GM21737 (cell line): ENCODE measurements around the gene FAM181A.

Experiments used
- ATAC-seq: cut with Tn5 transposase; IDR thresholded peaks from one replicate; pipeline ENCODE4 v1.9.1; 2021; ENCODE audit warnings: mild to moderate bottlenecking, moderate library complexity; ENCODE audit not compliant: unreplicated experiment

FAM181A gene

GRCh38 chr14:93903342-93904184 lies 23.6 kb upstream of the FAM181A start:
- ATAC-seq = no peak

- ATAC-seq = no peak
These were observed 21.5 kb upstream of the FAM181A start for GRCh38 chr14:93905623-93906022.

- ATAC-seq = peak; percentile 72
These were observed 20.5 kb upstream of the FAM181A start for GRCh38 chr14:93906341-93907329.

GRCh38 chr14:93909429-93910128 lies 17.6 kb upstream of the FAM181A start:
- no peak for ATAC-seq

GRCh38 chr14:93911975-93912615 lies 15.0 kb upstream of the FAM181A start:
- ATAC-seq = no peak

- no peak for ATAC-seq
These were observed 14.4 kb upstream of the FAM181A start for GRCh38 chr14:93912782-93913181.

- no peak for ATAC-seq
These were observed 12.9 kb upstream of the FAM181A start for GRCh38 chr14:93914278-93914677.

GRCh38 chr14:93915070-93915705 lies 12.0 kb upstream of the FAM181A start:
- ATAC-seq = no peak

- ATAC-seq = no peak
These were observed 11.3 kb upstream of the FAM181A start for GRCh38 chr14:93915800-93916199.

- no peak for ATAC-seq
These were observed 10.6 kb upstream of the FAM181A start for GRCh38 chr14:93916498-93916897.

- ATAC-seq = no peak
These were observed 10.0 kb upstream of the FAM181A start for GRCh38 chr14:93917141-93917540.

GRCh38 chr14:93921001-93921806 lies 5.9 kb upstream of the FAM181A start:
- no peak for ATAC-seq

- no peak for ATAC-seq
These were observed 3.5 kb upstream of the FAM181A start for GRCh38 chr14:93923626-93924025.

GRCh38 chr14:93924592-93925355 lies 2.4 kb upstream of the FAM181A start:
- no peak for ATAC-seq

GRCh38 chr14:93925374-93925895 lies 1.7 kb upstream of the FAM181A start:
- ATAC-seq = no peak

GRCh38 chr14:93926245-93926872 lies 785 bp upstream of the FAM181A start:
- no peak for ATAC-seq

GRCh38 chr14:93927800-93928145 lies 629 bp downstream of the FAM181A start:
- ATAC-seq = no peak
